ENCODE measurements around the gene PSMB4.

The PSMB4 gene

GRCh38 chr1:151364996-151365395 lies 34.4 kb upstream of the PSMB4 start:
- no peaks in the 10 kb centered on the region for H3F3A ChIP-seq (ENCODE audit: insufficient read depth)
- H4K20me1 ChIP-seq (ENCODE audit: low read depth, low read length), result no peaks in the 10 kb centered on the region
- H3K36me3 ChIP-seq (ENCODE audit: low read length), result no peaks in the 10 kb centered on the region
- peaks cover 15% of the 10 kb centered on the region; the same call in 1 of the 2 replicates for H3K9me3 ChIP-seq (ENCODE audit: insufficient read depth, low read length)
- no peaks in the 10 kb centered on the region for H3K9me2 ChIP-seq (replicated peaks; ENCODE audit: insufficient read depth, low read length)
- H3K4me2 ChIP-seq (ENCODE audit: low read depth, low read length, poor library complexity, severe bottlenecking), result no peak overlapping the region
- no peak overlapping the region for H3K27ac ChIP-seq (ENCODE audit: low read depth, low read length)
- no peaks in the 10 kb centered on the region for H3K27me3 ChIP-seq (ENCODE audit: low read length)
- H3K79me2 ChIP-seq (ENCODE audit: insufficient read depth, low read length), result no peaks in the 10 kb centered on the region
- H3K9ac ChIP-seq (ENCODE audit: low read length), result no peak overlapping the region
- H3K4me3 ChIP-seq (ENCODE audit: insufficient read depth, low read length, poor library complexity, severe bottlenecking), result no peak overlapping the region
- TF ChIP-seq CTCF (IDR thresholded peaks at IDR 0.05; ENCODE audit: insufficient read depth, low read length, poor library complexity, severe bottlenecking), result no peak
- H2AFZ ChIP-seq (ENCODE audit: low read depth, low read length, severe bottlenecking), result no peak overlapping the region

- Histone ChIP-seq H3K36me3 (ENCODE audit: low read length) (no peaks in the 10 kb centered on the region), H4K20me1 (ENCODE audit: low read depth, low read length) (no peaks in the 10 kb centered on the region), H3K9ac (ENCODE audit: low read length) (no peak overlapping the region), H3K4me3 (ENCODE audit: insufficient read depth, low read length, poor library complexity, severe bottlenecking) (no peak overlapping the region), H3K9me2 (replicated peaks; ENCODE audit: insufficient read depth, low read length) (no peaks in the 10 kb centered on the region), H3K27me3 (ENCODE audit: low read length) (no peaks in the 10 kb centered on the region), H3K27ac (ENCODE audit: low read depth, low read length) (no peak overlapping the region), H3K4me2 (ENCODE audit: low read depth, low read length, poor library complexity, severe bottlenecking) (no peak overlapping the region), H3K9me3 (ENCODE audit: insufficient read depth, low read length) (peaks cover 4% of the 10 kb centered on the region; the same call in 1 of the 2 replicates), H2AFZ (ENCODE audit: low read depth, low read length, severe bottlenecking) (no peak overlapping the region), H3F3A (ENCODE audit: insufficient read depth) (no peaks in the 10 kb centered on the region), H3K79me2 (ENCODE audit: insufficient read depth, low read length) (no peaks in the 10 kb centered on the region)
- TF ChIP-seq CTCF (IDR thresholded peaks at IDR 0.05; ENCODE audit: insufficient read depth, low read length, poor library complexity, severe bottlenecking), result no peak
- TF ChIP-seq EZH2phosphoT487 (conservative IDR thresholded peaks at IDR 0.05; ENCODE audit: low read length), result no peak
These were observed 31.5 kb upstream of the PSMB4 start for GRCh38 chr1:151367658-151368392.

GRCh38 chr1:151368393-151369301 lies 30.7 kb upstream of the PSMB4 start:
- no peak overlapping the region for H3K4me2 ChIP-seq (ENCODE audit: low read depth, low read length, poor library complexity, severe bottlenecking)
- H2AFZ ChIP-seq (ENCODE audit: low read depth, low read length, severe bottlenecking), result no peak overlapping the region
- TF ChIP-seq CTCF (IDR thresholded peaks at IDR 0.05; ENCODE audit: insufficient read depth, low read length, poor library complexity, severe bottlenecking) (no peak), EZH2phosphoT487 (conservative IDR thresholded peaks at IDR 0.05; ENCODE audit: low read length) (no peak)
- H3K9me2 ChIP-seq (replicated peaks; ENCODE audit: insufficient read depth, low read length), result no peaks in the 10 kb centered on the region
- H3K9me3 ChIP-seq (ENCODE audit: insufficient read depth, low read length), result no peaks in the 10 kb centered on the region
- no peak overlapping the region for H3K9ac ChIP-seq (ENCODE audit: low read length)
- H3F3A ChIP-seq (ENCODE audit: insufficient read depth), result no peaks in the 10 kb centered on the region
- H4K20me1 ChIP-seq (ENCODE audit: low read depth, low read length), result no peaks in the 10 kb centered on the region
- H3K79me2 ChIP-seq (ENCODE audit: insufficient read depth, low read length), result no peaks in the 10 kb centered on the region
- no peak overlapping the region for H3K27ac ChIP-seq (ENCODE audit: low read depth, low read length)
- no peak overlapping the region for H3K4me3 ChIP-seq (ENCODE audit: insufficient read depth, low read length, poor library complexity, severe bottlenecking)
- no peaks in the 10 kb centered on the region for H3K27me3 ChIP-seq (ENCODE audit: low read length)
- no peaks in the 10 kb centered on the region for H3K36me3 ChIP-seq (ENCODE audit: low read length)

All from SU-DHL-6 (cell line).